HG03575 (cell line): Measurements from ENCODE around the gene UNC93A.
"Not testable (repeated sequence)": the region's sequence is repeated elsewhere in the genome, so short reads cannot be mapped to it uniquely, and the experiment has no call there.

ENCODE experiments used
- ATAC-seq: cut with Tn5 transposase; IDR thresholded peaks from one replicate; pipeline ENCODE4 v1.9.1; 2021; ENCODE audit not compliant: unreplicated experiment, insufficient number of reproducible peaks, low FRiP score; ENCODE audit errors: extremely low read depth

Gene UNC93A

GRCh38 chr6:167268683-167269280 lies 22.3 kb upstream of the UNC93A start:
- no peak for ATAC-seq

DNA sequence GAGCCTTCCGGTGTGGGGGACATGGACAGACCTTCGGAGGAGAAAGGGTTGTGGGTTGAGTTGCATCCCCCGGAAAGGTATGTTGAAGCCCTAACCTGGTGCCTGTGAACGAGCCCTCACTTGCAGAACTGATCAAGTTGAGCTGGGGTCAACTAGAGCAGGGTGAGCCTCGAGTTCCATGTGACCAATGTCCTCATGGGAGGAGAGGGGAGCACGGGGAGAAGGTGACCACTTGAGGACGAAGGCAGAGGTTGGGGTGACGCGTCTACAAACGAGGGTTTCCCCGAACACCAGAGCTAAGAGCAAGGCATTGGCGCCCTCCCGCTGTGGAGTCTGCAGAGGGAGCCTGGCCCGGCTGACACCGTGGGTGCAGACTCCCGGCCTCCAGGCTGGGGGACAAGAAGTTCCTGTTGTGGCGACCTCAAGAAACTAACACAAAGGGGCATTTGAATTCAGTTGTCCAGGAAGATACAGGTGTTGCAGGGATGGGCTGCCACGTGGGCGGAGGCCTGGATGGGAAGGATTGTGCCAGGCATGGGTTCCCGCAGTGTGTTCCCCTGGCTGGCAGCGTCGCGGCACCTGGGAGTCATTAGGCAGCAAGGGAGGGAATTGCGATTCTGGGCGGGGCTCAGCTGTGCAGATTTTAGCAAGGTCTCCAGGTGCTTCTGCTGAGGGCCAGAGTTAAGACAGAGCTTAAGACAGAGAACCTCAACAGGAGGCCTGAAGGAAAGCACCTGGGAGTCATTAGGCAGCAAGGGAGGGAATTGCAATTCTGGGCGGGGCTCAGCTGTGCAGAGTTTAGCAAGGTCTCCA lies 20.4 kb upstream of the UNC93A start:
- ATAC-seq = no peak

DNA sequence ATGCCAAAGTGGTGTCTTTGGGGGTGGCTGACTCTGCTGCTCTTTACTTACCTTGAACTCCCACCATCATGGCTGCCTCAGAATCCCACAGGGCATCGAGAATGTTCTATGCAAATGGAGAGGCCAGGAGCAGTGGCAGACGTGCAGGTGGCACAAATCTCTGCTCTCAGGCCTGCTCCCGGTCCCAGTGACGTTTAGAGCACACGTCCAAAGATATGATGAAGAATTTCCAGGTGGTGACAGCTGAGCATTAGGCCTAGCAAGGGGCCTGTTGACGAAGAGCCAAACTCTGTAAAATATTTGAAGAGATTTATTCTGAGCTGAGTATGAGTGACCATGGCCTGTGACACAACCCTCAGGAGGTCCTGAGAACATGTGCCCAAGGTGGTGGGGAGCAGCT lies 19.0 kb upstream of the UNC93A start:
- no peak for ATAC-seq

DNA sequence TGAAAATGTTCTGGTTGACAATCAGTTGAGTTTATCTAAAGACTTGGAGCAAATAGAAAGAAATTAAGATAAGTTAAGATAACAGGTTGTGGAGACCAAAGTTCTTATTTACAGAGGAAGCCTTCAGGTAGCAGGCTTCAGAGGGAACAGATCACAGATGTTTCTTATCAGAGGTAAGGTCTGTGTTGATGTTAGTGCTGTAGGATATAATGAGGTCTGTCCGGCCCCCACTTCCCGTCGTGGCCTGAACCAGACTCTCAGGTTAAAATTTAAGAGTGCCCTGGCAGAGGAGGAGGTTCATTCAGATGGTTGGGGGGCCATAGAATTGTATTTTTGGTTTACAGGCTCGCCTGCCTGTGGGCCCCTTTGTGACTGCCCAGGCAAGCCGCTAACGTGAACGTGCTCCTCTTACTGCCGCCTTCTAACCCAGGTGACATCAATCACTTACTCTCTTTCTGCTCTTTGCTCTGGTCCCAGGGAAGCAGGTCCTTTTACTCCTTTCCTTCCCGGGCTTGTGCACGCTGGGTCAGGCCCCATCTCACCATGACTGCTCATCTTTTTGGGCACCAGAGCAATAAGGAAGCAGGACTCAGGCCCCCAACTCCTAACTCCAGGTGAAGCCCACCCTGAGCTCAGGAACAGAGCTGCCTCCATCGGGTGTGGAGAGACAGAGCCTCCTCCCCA lies 18.3 kb upstream of the UNC93A start:
- ATAC-seq = no peak

DNA sequence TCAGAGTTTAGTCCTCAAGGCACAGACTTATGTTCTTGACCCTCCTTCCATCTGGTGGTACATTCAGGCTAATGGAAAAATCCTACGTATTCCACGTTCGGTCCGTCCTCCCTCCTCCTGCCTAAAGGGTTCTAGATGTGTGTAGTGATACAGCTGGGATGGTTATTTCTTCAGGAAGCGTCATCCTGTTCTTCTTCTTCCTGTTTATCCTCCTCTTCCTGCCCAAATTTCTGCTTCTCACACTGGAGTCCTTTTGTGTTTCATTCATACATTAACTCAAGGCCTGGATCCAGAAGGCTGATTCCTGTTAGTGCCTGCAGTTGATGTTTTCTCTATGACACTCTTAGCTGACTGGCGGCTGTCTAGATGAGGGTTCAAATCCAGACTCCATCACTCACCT lies 16.8 kb upstream of the UNC93A start:
- ATAC-seq = no peak

DNA sequence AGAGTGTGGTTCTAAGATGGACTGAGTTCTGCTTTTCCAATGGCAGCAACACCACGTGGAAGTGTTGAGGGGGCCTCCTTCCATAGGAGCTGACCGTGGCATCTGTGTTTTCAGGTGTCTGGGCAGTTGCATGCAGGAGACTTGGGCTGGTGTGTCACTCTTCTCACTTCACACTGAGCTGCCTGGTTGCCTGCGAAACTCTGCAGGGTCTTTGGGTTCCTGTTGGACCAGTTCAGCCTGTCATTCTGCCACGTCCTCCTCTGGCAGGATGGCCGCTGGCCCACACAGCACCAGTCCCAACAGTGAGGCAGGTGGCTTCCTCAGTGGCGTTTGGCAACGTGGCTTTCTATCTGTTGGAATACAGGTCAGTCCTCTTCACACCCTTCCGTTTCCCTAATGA lies 16.1 kb upstream of the UNC93A start:
- no peak for ATAC-seq

GRCh38 chr6:167275436-167275835 lies 15.7 kb upstream of the UNC93A start:
- ATAC-seq = no peak

DNA sequence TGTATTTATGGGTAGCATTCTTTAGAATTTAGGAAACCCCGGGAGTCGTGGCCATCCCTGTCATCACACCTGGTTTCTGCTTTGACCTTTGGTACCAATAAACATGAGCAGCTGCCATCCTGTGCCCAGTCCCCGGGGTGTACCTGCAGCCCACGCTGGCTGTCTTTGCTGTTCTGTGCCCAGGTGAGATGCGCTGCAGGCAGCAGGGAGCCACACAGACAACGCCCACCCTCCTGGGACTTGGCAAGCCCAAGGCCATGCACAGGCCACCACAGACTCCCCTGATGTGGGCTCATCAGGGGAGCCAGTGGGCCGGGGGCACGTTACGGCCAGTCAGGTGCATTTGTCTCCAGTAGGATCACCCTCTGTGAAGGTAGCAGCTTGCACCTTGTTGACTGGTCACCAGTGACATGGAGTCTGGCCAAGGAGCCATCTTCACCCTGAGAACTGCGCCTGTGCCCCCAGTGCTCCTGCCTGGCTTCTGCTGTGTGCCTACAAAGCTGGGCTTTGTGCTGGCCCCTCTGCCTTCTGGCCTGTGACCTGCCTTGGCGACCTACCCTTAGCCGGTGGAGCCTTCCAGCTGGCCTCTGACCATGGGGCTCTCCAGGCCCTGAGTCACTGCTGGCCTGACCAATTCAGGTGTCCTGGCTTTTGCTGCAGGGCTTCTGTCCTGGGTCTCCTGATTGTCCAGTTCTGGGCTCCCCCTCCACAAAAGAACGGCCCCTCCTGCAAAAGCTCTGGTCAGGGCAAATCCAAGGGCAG lies 14.2 kb upstream of the UNC93A start:
- ATAC-seq = no peak

DNA sequence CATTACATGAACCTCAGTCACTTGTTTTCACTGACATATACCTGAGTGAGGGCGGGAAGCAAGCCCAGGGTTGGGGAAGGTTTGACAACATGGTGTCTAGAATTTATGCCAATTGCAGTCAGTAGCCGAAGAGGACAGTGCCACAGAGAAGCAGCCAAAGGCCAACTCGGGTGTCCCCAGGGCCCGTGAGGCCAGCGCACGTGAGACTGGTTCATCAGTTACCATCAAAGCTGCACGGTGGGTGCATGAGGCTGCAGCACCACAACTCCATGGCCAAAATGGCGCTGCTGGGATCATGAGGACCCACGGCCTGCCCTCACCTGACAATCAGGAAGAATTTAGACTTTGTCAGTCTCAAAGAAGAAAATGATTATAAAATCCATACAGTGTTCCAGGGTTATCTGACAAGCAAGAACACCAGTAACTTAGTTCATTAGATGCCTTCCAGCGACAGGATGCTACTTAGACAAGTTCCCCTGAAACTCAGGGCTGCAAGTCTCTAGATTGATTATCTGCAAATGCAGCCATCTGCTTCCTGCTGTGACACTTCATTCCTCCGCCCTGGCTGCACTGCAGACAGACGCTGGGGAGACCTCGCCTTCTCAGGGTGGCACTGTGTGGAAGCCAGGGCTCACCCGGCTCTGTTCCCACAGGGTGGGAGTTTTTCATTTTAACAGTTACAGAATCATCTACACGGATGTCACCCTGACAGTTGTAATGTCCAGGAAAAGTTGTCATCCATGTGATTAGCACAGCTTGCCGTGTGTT lies 12.8 kb upstream of the UNC93A start:
- not testable (repeated sequence) for ATAC-seq

GRCh38 chr6:167279766-167280446 lies 11.2 kb upstream of the UNC93A start:
- ATAC-seq = no peak

- not testable (repeated sequence) for ATAC-seq
Observed at GRCh38 chr6:167280466-167280865, 10.6 kb upstream of the UNC93A start.

DNA sequence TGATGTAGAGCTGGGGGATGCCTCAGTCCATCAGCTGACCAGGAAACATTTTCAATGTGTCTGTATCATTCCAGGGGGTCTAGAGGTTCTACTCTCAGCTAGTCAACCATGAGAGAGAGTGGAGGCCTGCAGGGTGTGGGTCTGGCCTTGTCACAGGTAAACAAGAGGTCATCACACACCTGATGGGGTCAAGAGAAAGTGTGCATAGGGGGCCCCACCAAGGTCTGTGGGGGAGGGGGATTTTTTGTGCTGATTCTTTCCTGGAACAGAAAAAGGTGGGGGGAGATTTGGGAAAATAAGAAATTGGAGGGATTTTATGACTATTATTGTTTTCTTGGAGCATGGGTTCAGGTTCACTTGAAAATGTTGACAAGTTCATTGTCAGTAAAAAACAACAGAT lies 8.9 kb upstream of the UNC93A start:
- ATAC-seq = no peak

- not testable (repeated sequence) for ATAC-seq
Observed at GRCh38 chr6:167284565-167284964, 6.5 kb upstream of the UNC93A start.

GRCh38 chr6:167285077-167285770 lies 5.9 kb upstream of the UNC93A start:
- ATAC-seq = no peak

DNA sequence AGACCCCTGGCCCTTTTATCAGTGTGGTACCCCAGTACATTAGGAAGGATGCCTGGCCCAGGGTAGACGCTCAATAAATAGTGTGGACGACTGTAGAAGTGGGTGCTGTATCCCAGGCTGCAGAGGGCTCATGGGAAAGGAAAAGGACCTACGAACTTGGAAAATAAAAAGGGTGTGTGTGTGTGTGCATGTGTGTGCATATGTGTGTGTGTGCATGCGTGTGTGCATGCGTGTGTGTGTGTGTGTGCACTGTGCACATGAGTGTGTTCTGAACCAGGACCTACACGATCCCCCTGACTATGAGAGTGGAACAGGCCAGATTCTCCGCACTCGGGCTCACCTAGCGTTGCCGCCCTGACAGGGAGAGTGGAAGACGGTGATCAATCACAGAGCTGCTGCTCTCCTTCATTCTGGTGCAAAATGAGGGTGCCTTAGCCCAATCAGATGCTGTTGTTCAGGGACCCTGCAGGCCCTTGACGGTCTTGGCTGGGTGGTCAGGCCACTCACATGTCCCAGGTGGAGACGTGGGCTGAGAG lies 3.5 kb upstream of the UNC93A start:
- ATAC-seq = no peak

GRCh38 chr6:167288591-167289225 lies 2.4 kb upstream of the UNC93A start:
- not testable (repeated sequence) for ATAC-seq

DNA sequence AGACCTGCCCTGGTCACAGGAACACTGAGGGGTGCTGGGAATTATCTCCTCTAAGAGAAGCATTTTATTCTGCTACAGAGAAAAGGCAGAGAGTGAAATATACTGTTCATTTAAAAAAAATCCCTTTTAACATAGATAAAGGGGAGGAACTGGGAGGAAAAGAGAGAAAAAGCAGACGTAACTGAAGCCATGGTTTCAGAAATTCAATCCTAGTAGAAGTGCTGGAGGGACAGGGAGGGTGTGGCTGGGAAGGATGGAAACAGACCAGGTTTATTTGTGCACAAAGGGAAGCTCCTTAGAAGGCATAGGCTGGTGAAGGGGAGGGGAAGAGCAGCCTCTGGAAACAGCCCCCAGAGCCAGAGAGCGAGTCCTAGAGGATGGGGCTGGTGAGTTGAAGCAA lies 1.8 kb upstream of the UNC93A start:
- ATAC-seq = not testable (repeated sequence)
